Right lobe of liver (tissue), 6 donors: Measurements from ENCODE around the gene NAV2. TPM values are rescaled to one million over a fixed set of nuclear protein-coding genes. Genes with fewer than 3 reads are reported as not detected.
"Not testable (repeated sequence)": the region's sequence is repeated elsewhere in the genome, so short reads cannot be mapped to it uniquely, and the experiment has no call there.

ENCODE experiments used
- ATAC-seq, 4 donors: fragments of 200-7000 bp; cut with Tn5 transposase; one replicate each; pipeline ENCODE4 v1.9.1; 2020; ENCODE audit warnings: mild to moderate bottlenecking in 4 of 4, moderate library complexity in 4 of 4
- DNase-seq, 3 donors: peaks; one replicate each; pipeline ENCODE4 v3.0.0-alpha.2; 2020
- H3K27ac ChIP-seq, 3 donors: fragments of 200-600 bp; one replicate each; pipeline ENCODE4 v1.8.0; 2022
- H3K27me3 ChIP-seq, 2 donors: fragments of 200-600 bp; one replicate each; pipeline ENCODE4 v1.8.0; 2022
- H3K36me3 ChIP-seq, 4 donors: fragments of 200-600 bp; sonication (generic) in 1 of 4; one replicate each; pipeline versions ENCODE4 v1.5.1 to v1.8.0; 2017 to 2022; ENCODE audit warnings: control low read depth in 1 of 4
- H3K4me1 ChIP-seq, 4 donors: fragments of 200-600 bp; sonication (generic) in 1 of 4; one replicate each; pipeline versions ENCODE4 v1.5.1 to v1.8.0; 2017 to 2022; ENCODE audit warnings: control low read depth in 1 of 4
- H3K4me3 ChIP-seq, 3 donors: fragments of 200-600 bp; one replicate each; pipeline ENCODE4 v1.8.0; 2022
- H3K9me3 ChIP-seq, 4 donors: fragments of 200-600 bp; sonication (generic) in 1 of 4; one replicate each; pipeline versions ENCODE4 v1.5.1 to v1.8.0; 2017 to 2022; ENCODE audit warnings: control low read depth in 1 of 4
- POLR2A ChIP-seq: fragments of 450-650 bp; IDR thresholded peaks from one replicate; pipeline ENCODE4 v1.6.1; 2017; ENCODE audit warnings: antibody characterized with exemption, mild to moderate bottlenecking
- WGBS: methylation state at CpG from one replicate; pipeline ENCODE4 v1.1.6; 2018; ENCODE audit warnings: low coverage, low lambda C conversion rate; ENCODE audit not compliant: insufficient coverage; ENCODE audit errors: missing lambda C conversion rate; 5-methylcytosine and 5-hydroxymethylcytosine counted together
- intact Hi-C, 2 donors: fragments of 100-400 bp; cut with DNase I; formaldehyde crosslinking; loops; one replicate each; pipeline versions ENCODE4 v1.11.2 to v1.14.1; 2022
- total RNA-seq, 6 experiments: library from RNA; depleted of rRNA in 2 of 6; stranded (reverse); fragments of >200 nt in 2 of 6; fragmentation: NEBNext Ultra II Directional in 3 of 6; extraction: Animal tissue kit (Norgen Biotek cat#: 25700) in 3 of 6; gene quantifications; one replicate each; pipeline versions ENCODE4 v1.1.0 to v1.2.4, GENCODE V29; 2016 to 2023
- TF ChIP-seq, protein P1 (sequence below), 4 donors: fragments of 200-600 bp in 3 of 4; fragments of 450-650 bp in 1 of 4; IDR thresholded peaks; one replicate each; pipeline versions ENCODE4 v1.5.1 to v1.8.0; 2016 to 2022; ENCODE audit warnings: antibody characterized with exemption in 4 of 4, mild to moderate bottlenecking in 2 of 4
- donor health status: DM: no; HTN: yes; CAD: no.
- donor health status: DM: no; HTN: no; CAD: no.
- donor health status: DM: no; HTN: no; CAD: no.
- donor health status: DM: no; HTN: yes; CAD: no.
- donor health status: DM: no; HTN: yes; CAD: no.

NAV2 gene
- total RNA-seq, 6 experiments from 2014 or later = 15.5 to 69.2 (median 37.1) TPM

DNA sequence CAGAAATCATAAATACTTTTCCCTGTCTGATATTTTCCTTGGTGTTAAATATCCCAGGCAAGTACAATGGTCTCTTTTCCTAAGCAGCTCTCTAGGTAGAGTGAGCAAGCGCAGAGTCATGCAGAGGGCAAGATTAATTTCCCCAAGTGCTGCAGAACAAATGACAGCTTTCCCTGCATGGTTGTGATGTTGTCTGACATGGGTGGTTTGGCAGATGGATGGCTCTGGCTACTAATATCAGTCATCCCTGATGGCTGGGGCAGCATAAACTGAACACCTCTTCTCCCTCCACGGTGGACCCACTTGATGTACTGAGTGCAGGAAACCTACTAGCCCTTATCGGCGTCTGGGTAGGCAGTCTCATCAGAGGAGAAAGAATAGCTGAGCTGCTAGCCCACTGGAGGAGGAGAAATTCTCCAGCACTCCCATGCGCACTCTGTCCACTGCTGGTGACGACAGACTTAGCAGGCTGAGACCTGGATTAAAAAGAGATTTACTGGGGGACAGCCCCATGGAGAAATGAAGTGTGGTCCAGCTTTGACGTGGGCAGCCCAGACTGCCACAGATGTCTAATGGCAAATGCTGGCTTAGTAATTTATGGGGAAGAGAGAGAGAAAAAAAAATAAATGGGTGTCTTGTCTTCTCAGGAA, 244.8 kb downstream of the NAV2 start:
- DNase-seq = no peak
- H3K36me3 ChIP-seq = no peaks in the 10 kb centered on the region
- intact Hi-C loops = loop anchor here in 1 of 2 donors (10.0 kb wide), 1 partner anchor 147 kb away; no protein-coding TSS in a partner anchor
- TF ChIP-seq, protein P1, sequence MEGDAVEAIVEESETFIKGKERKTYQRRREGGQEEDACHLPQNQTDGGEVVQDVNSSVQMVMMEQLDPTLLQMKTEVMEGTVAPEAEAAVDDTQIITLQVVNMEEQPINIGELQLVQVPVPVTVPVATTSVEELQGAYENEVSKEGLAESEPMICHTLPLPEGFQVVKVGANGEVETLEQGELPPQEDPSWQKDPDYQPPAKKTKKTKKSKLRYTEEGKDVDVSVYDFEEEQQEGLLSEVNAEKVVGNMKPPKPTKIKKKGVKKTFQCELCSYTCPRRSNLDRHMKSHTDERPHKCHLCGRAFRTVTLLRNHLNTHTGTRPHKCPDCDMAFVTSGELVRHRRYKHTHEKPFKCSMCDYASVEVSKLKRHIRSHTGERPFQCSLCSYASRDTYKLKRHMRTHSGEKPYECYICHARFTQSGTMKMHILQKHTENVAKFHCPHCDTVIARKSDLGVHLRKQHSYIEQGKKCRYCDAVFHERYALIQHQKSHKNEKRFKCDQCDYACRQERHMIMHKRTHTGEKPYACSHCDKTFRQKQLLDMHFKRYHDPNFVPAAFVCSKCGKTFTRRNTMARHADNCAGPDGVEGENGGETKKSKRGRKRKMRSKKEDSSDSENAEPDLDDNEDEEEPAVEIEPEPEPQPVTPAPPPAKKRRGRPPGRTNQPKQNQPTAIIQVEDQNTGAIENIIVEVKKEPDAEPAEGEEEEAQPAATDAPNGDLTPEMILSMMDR (IDR thresholded peaks at IDR 0.05) = no peak
- TF ChIP-seq POLR2A = no peak
- no peaks in the 10 kb centered on the region for H3K27me3 ChIP-seq
- no peak overlapping the region for H3K4me3 ChIP-seq
- ATAC-seq = no peak
- no peak overlapping the region for H3K27ac ChIP-seq
- WGBS = 95% methylated on average over 4 of the region's 7 CpGs
- H3K4me1 ChIP-seq = peaks cover 0 to 27% (median 13%) of the 10 kb centered on the region in 4 donors
- H3K9me3 ChIP-seq = no peaks in the 10 kb centered on the region

DNA sequence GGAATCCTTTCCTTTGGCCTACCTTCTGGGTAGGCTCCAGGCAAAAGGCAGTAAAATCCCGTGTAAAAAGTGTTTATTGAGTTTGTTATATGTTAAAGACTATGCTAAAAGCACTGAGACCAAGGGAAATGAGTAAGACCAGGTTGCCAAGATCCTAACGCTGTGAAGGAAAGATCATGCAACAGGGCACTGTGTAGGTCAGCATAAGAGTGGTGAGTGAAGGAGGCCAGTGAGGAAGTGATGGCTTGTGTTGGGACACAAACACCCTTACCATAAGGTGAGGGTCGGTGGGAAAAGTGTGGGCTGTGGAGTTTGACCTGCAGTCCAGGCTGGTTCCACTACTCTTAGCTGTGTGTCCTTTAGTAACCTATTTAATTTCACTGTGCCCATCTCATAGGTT, 245.6 kb downstream of the NAV2 start:
- no peak for DNase-seq
- no peak overlapping the region for H3K27ac ChIP-seq
- H3K4me3 ChIP-seq = no peak overlapping the region
- ATAC-seq = no peak
- 43% methylated on average over 3 of the region's 3 CpGs for WGBS
- no peaks in the 10 kb centered on the region for H3K27me3 ChIP-seq
- H3K36me3 ChIP-seq = no peaks in the 10 kb centered on the region
- TF ChIP-seq, protein P1 (IDR thresholded peaks at IDR 0.05) = no peak
- TF ChIP-seq POLR2A = no peak
- intact Hi-C loops = loop anchor here in 1 of 2 donors (10.0 kb wide), 1 partner anchor 147 kb away; no protein-coding TSS in a partner anchor
- no peaks in the 10 kb centered on the region for H3K9me3 ChIP-seq
- peaks cover 0 to 27% (median 13%) of the 10 kb centered on the region in 4 donors for H3K4me1 ChIP-seq

DNA sequence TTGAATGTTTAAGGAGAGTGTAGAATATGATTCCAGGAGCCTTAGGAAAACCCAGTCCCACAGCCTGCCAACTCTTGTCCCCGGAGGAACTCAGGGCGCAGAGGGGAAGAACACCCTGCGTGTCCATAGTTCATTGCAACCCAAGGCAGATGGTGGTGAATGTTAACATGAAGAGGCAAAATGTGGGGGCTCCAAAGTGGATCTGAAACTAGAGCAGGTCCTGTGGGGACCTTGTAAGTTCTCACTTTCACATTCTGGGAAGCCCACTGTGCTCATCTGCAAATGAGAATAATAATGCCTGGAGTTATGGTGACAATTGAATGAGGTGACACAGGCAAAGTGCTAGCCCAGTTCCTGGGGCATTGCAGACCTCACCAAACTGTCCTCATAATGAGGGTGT, 246.6 kb downstream of the NAV2 start:
- intact Hi-C loops = loop anchor here in 1 of 2 donors (10.0 kb wide), 1 partner anchor 146 kb away; no protein-coding TSS in a partner anchor
- no peaks in the 10 kb centered on the region for H3K9me3 ChIP-seq
- no peaks in the 10 kb centered on the region for H3K36me3 ChIP-seq
- TF ChIP-seq, protein P1 (IDR thresholded peaks at IDR 0.05) = no peak
- no peak for TF ChIP-seq POLR2A
- no peak overlapping the region for H3K27ac ChIP-seq
- no peaks in the 10 kb centered on the region for H3K27me3 ChIP-seq
- no peak for DNase-seq
- peaks cover 0 to 21% (median 8%) of the 10 kb centered on the region in 4 donors for H3K4me1 ChIP-seq
- ATAC-seq = no peak
- whole genome bisulfite sequencing = 95% methylated on average over 3 of the region's 3 CpGs
- H3K4me3 ChIP-seq = no peak overlapping the region

DNA sequence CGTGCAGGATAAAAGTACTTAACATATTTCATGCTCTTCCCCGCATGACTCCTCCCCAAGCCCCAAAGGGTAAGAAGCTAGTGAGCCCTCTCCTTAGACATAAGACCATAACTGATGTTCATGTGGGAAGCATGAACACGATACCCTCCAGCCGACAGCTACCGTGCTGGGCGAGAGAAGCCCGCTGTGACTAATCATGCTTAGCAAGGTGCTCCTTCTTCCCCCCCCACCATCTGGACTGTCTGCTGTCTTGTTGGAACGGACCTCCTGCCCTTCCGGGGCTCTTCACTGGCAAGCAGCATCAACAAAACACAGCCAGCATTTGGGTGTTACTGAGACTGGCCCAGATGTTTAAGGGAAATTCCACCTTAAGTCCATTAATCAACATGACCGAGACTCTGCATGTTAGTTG, 247.0 kb downstream of the NAV2 start:
- Histone ChIP-seq H3K27me3 (no peaks in the 10 kb centered on the region), H3K9me3 (no peaks in the 10 kb centered on the region), H3K4me3 (no peak overlapping the region), H3K27ac (no peak overlapping the region), H3K4me1 (peaks cover 0 to 17% (median 5%) of the 10 kb centered on the region in 4 donors), H3K36me3 (no peaks in the 10 kb centered on the region)
- intact Hi-C loops = loop anchor here in 1 of 2 donors (10.0 kb wide), 1 partner anchor 145 kb away; no protein-coding TSS in a partner anchor
- ATAC-seq (no peak), DNase-seq (no peak)
- 91% methylated on average over 9 of the region's 10 CpGs for WGBS
- TF ChIP-seq, protein P1 (IDR thresholded peaks at IDR 0.05) = no peak
- no peak for TF ChIP-seq POLR2A

DNA sequence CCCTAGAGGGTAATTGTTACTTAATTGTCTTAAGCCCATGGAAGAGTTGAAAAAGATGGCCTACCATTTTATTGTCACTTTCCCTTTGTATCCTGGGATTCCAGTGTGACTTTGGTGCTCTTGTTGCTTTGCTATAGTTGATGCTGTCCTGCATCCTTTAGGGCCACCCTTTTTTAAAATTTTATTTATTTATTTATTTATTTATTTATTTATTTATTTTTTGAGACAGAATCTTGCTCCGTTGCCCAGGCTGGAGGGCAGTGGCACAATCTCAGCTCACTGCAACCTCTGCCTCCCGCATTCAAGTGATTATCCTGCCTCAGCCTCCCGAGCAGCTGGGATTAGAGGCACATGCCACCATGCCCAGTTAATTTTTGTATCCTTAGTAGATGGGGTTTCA, 247.8 kb downstream of the NAV2 start:
- H3K4me1 ChIP-seq = peaks cover 0 to 11% (median 3%) of the 10 kb centered on the region in 4 donors
- intact Hi-C loops, H3K4me3 ChIP-seq, ATAC-seq, H3K27ac ChIP-seq, DNase-seq, H3K9me3 ChIP-seq, H3K27me3 ChIP-seq, H3K36me3 ChIP-seq: not testable (repeated sequence)
- WGBS = 96% methylated on average over 3 of the region's 3 CpGs
